Measurements from ENCODE around the gene DDX47.

DNA sequence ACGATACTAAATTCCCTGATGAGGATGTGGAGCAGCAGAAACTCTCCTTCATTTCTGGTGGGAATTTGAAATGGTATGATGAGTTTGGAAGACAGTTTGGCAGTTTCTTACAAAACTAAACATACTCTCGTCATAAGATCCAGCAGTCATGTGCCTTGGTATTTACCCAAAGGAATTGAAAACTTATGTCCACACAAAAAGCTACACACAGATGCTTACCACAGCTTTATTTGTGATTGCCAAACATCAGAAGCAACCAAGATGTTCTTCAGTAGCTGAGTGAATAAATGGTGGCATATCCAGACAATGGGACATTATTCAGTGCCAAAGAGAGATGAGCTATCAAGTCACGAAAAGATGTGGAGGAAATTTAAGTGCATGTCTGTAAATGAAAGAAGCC is 38.4 kb upstream of the DDX47 start:
- no peak for TF ChIP-seq CTCF (conservative IDR thresholded peaks at IDR 0.05)
- no peak for TF ChIP-seq EZH2 (IDR thresholded peaks at IDR 0.05; ENCODE audit: low read depth)
